GM12878 (cell line): ENCODE data around the gene SLC45A1. TPM values are rescaled to one million over a fixed set of nuclear protein-coding genes. Genes with fewer than 3 reads are reported as not detected.

Experiments
- ATAC-seq: fragments of 200-7000 bp; cut with Tn5 transposase; 3 replicates; pipeline ENCODE4 v1.9.1; 2020; ENCODE audit warnings: mild to moderate bottlenecking, moderate library complexity
- BruUV-seq: library from RNA; stranded (reverse); fragments of 400-500 nt; replicated peaks from 2 replicates; lab custom pipeline; 2021; lab: Mats Ljungman, UMichigan
- CTCF ChIA-PET: fragments of 300-600 bp; sonication (Branson Sonifier 250); formaldehyde crosslinking; extraction: SDS; loops from one replicate; lab custom pipeline; 2021; ENCODE audit warnings: inconsistent platforms; lab: Yijun Ruan, JAX
- POLR2A ChIA-PET: fragments of 350-600 bp; formaldehyde crosslinking; extraction: SDS; loops from one replicate; lab custom pipeline; 2021; ENCODE audit warnings: inconsistent platforms; lab: Charles Lee
- RAD21 ChIA-PET: fragments of 300-600 bp; sonication (Branson Sonifier 250); formaldehyde crosslinking; loops from one replicate; lab custom pipeline; 2023; ENCODE audit warnings: antibody characterized with exemption; ENCODE audit not compliant: unreplicated experiment; lab: Charles Lee
- SMC1A ChIA-PET: fragments of 300-600 bp; sonication (Branson Sonifier 250); formaldehyde crosslinking; loops from one replicate; lab custom pipeline; 2023; ENCODE audit not compliant: unreplicated experiment, uncharacterized antibody; lab: Charles Lee
- DNase-seq: peaks from one replicate; pipeline ENCODE4 v3.0.0-alpha.2; 2011; ENCODE audit warnings: low read depth, low spot score
- FAIRE-seq: peaks from 3 replicates; lab custom pipeline; 2011; peaks lifted over from hg19 to GRCh38; lab: Jason Lieb, UNC
- H2AFZ ChIP-seq: 2 replicates; pipeline ENCODE4 v1.6.0; 2011; ENCODE audit warnings: low read depth, low read length, control low read depth; ENCODE audit not compliant: control insufficient read depth
- H3K27ac ChIP-seq: 2 replicates; pipeline ENCODE4 v1.5.1; 2011; ENCODE audit warnings: control low read depth; ENCODE audit not compliant: control insufficient read depth, insufficient read depth
- H3K27me3 ChIP-seq, 2 experiments: replicated peaks in 1 of 2; 2 replicates each; pipeline versions ENCODE4 v1.6.0 to v1.6.1; 2011; ENCODE audit warnings: low read length in 1 of 2; ENCODE audit not compliant: control insufficient read depth in 2 of 2, insufficient read depth in 2 of 2
- H3K36me3 ChIP-seq, 2 experiments: 2 replicates each; pipeline ENCODE4 v1.5.1; 2011; ENCODE audit warnings: low read length in 1 of 2; ENCODE audit not compliant: control insufficient read depth in 2 of 2, insufficient read depth in 2 of 2
- H3K4me1 ChIP-seq: 2 replicates; pipeline ENCODE4 v1.6.1; 2011; ENCODE audit warnings: mild to moderate bottlenecking, low read length, moderate library complexity, mixed read lengths; ENCODE audit not compliant: control insufficient read depth, insufficient read depth
- H3K4me2 ChIP-seq: 2 replicates; pipeline ENCODE4 v1.6.0; 2011; ENCODE audit warnings: control low read depth; ENCODE audit not compliant: control insufficient read depth, insufficient read depth
- H3K4me3 ChIP-seq: fragments of 200-600 bp; sonication (generic); 2 replicates; pipeline ENCODE4 v1.5.1; 2016
- H3K79me2 ChIP-seq: 2 replicates; pipeline ENCODE4 v1.6.0; 2011; ENCODE audit warnings: low read length; ENCODE audit not compliant: control insufficient read depth, insufficient read depth
- H3K9ac ChIP-seq: 2 replicates; pipeline ENCODE4 v1.8.0; 2011; ENCODE audit warnings: low read length, control low read depth, mixed read lengths; ENCODE audit not compliant: control insufficient read depth, insufficient read depth
- H3K9me3 ChIP-seq: replicated peaks from 3 replicates; pipeline ENCODE4 v1.5.1; 2011; ENCODE audit warnings: mild to moderate bottlenecking, low read length; ENCODE audit not compliant: control insufficient read depth, insufficient read depth
- H4K20me1 ChIP-seq: 2 replicates; pipeline ENCODE4 v1.6.0; 2011; ENCODE audit not compliant: control insufficient read depth, insufficient read depth
- CHD1 ChIP-seq: IDR thresholded peaks from 2 replicates; pipeline ENCODE4 v1.6.1; 2012; ENCODE audit warnings: low read depth, low read length, improper control_type of control experiment
- GATAD2B ChIP-seq: fragments of 450-650 bp; conservative IDR thresholded peaks from 2 replicates; pipeline ENCODE4 v1.6.1; 2017; ENCODE audit warnings: low read depth, mild to moderate bottlenecking, moderate library complexity
- IRF4 ChIP-seq: IDR thresholded peaks from 2 replicates; pipeline ENCODE4 v1.6.1; 2011; ENCODE audit warnings: low read depth, low read length
- MLLT1 ChIP-seq: fragments of 450-650 bp; IDR thresholded peaks from 2 replicates; pipeline ENCODE4 v1.6.1; 2016; ENCODE audit warnings: mild to moderate bottlenecking
- NFYA ChIP-seq: IDR thresholded peaks from 2 replicates; pipeline ENCODE4 v1.6.1; 2011; ENCODE audit warnings: low read depth, mild to moderate bottlenecking, low read length, improper control_type of control experiment, borderline replicate concordance
- POLR2AphosphoS2 ChIP-seq: IDR thresholded peaks from 2 replicates; pipeline ENCODE4 v1.6.1; 2011; ENCODE audit warnings: low read depth, mild to moderate bottlenecking, low read length, improper control_type of control experiment, moderate library complexity
- SP1 ChIP-seq: IDR thresholded peaks from one replicate; pipeline ENCODE4 v1.6.1; 2011; ENCODE audit warnings: low read depth, low read length
- SUZ12 ChIP-seq: fragments of 200-600 bp; sonication (generic); IDR thresholded peaks from one replicate; pipeline ENCODE4 v1.6.1; 2018; ENCODE audit warnings: antibody characterized with exemption, mild to moderate bottlenecking; ENCODE audit not compliant: unreplicated experiment
- ZBED1 ChIP-seq: IDR thresholded peaks from 2 replicates; pipeline ENCODE4 v1.6.1; 2016; ENCODE audit warnings: borderline replicate concordance
- ZBTB33 ChIP-seq: fragments of 450-650 bp; IDR thresholded peaks from 2 replicates; pipeline ENCODE4 v1.6.1; 2017; ENCODE audit warnings: mild to moderate bottlenecking
- whole genome bisulfite sequencing: methylation state at CpG from one replicate; pipeline ENCODE4 v1.1.6; 2016; ENCODE audit warnings: low lambda C conversion rate; ENCODE audit not compliant: insufficient replicate concordance, insufficient coverage; ENCODE audit errors: missing lambda C conversion rate; 5-methylcytosine and 5-hydroxymethylcytosine counted together
- in situ Hi-C: fragments of 300-500 bp; cut with MboI; formaldehyde crosslinking; loops from 9 replicates; pipeline ENCODE4 v1.14.3; 2018; ENCODE audit warnings: mixed read lengths
- intact Hi-C: fragments of 100-400 bp; cut with micrococcal nuclease; formaldehyde crosslinking; loops from one replicate; pipeline ENCODE4 v1.14.2; 2022; ENCODE audit not compliant: unreplicated experiment
- polyA plus RNA-seq, 11 experiments: library from polyadenylated mRNA; depleted of rRNA in 4 of 11; unstranded in 6 of 11; stranded (reverse) in 5 of 11; fragments of >200 nt; fragmentation: Nextera tagmentation in 4 of 11; fragmentation: Illumina TruSeq in 1 of 11; extraction: Ambion mirVana in 4 of 11; extraction: Trizol in 1 of 11; gene quantifications; 1 replicate in 1 of 11; 2 replicates in 10 of 11; pipeline versions ENCODE4 v1.2.1 to v1.2.3, GENCODE V29; 2011 to 2016; ENCODE audit warnings: inconsistent platforms in 2 of 11, missing spikeins in 2 of 11, low read depth in 1 of 11
- total RNA-seq, 4 experiments: library from RNA; depleted of rRNA in 3 of 4; stranded (reverse); fragments of >200 nt in 3 of 4; fragmentation: Illumina TruSeq in 1 of 4; extraction: Trizol in 1 of 4; gene quantifications; 2 replicates each; pipeline versions ENCODE4 v1.2.1 to v1.2.3, GENCODE V29; 2013 to 2021
- TF ChIP-seq, protein P1 (sequence below): IDR thresholded peaks from 2 replicates; pipeline ENCODE4 v1.6.1; 2012; ENCODE audit warnings: low read depth, low read length, improper control_type of control experiment
- TF ChIP-seq, protein P2 (sequence below), 3 experiments: IDR thresholded peaks in 2 of 3; conservative IDR thresholded peaks in 1 of 3; 2 replicates each; pipeline ENCODE4 v1.5.1; 2011; ENCODE audit warnings: low read depth in 3 of 3, low read length in 3 of 3, mild to moderate bottlenecking in 3 of 3, control low read depth in 2 of 3, moderate library complexity in 2 of 3, inconsistent platforms in 1 of 3, mixed read lengths in 1 of 3; ENCODE audit not compliant: control insufficient read depth in 2 of 3, insufficient read depth in 1 of 3; ENCODE audit errors: extremely low read depth in 1 of 3

SLC45A1 gene
- total and polyA plus RNA-seq, 10 of the 15 experiments (the other 5 are each of a cell fraction or from before 2014, with no cell fraction given), result 0.07 to 0.23 (median 0.13) TPM; not detected in 6

- H3K4me1 ChIP-seq, result no peaks in the 10 kb centered on the region
- no peaks in the 10 kb centered on the region for H3K36me3 ChIP-seq
- 63% methylated on average over 22 of the region's 22 CpGs for WGBS
- SMC1A ChIA-PET, result interaction anchor here (1.1 to 1.9 kb wide), 3 partner anchors 8 to 287 kb away, joined by 4 to 5 read pairs (median 4); no protein-coding TSS in a partner anchor
- H3K27ac ChIP-seq, result no peak overlapping the region
- no TSS peak for BruUV-seq
- FAIRE-seq (no peak), ATAC-seq (no peak), DNase-seq (no peak)
- no peak overlapping the region for H3K4me2 ChIP-seq
- no peak overlapping the region for H3K9ac ChIP-seq
- RAD21 ChIA-PET, result interaction anchor here (1.0 kb wide), 1 partner anchor 287 kb away, joined by 4 read pairs; no protein-coding TSS in a partner anchor
- no peaks in the 10 kb centered on the region for H3K27me3 ChIP-seq
- intact Hi-C loops (no loop called here), in situ Hi-C loops (no loop called here)
- no peaks in the 10 kb centered on the region for H3K79me2 ChIP-seq
- no peaks in the 10 kb centered on the region for H3K9me3 ChIP-seq
- H2AFZ ChIP-seq, result no peak overlapping the region
- POLR2A ChIA-PET, result interaction anchor here (0.6 kb wide), 2 partner anchors 9 to 220 kb away, joined by 8 to 12 read pairs; no protein-coding TSS in a partner anchor
- CTCF ChIA-PET, result interaction anchor here (0.9 to 2.5 kb wide), 6 partner anchors 12 to 327 kb away, joined by 3 to 12 read pairs (median 4); no protein-coding TSS in a partner anchor
- no peak overlapping the region for H3K4me3 ChIP-seq
- no peaks in the 10 kb centered on the region for H4K20me1 ChIP-seq
- TF ChIP-seq IRF4 (no peak), ZBED1 (no peak), SP1 (no peak), GATAD2B (no peak), MLLT1 (no peak), POLR2AphosphoS2 (no peak), CHD1 (no peak), SUZ12 (no peak), ZBTB33 (no peak), NFYA (no peak)
- TF ChIP-seq, protein P1, sequence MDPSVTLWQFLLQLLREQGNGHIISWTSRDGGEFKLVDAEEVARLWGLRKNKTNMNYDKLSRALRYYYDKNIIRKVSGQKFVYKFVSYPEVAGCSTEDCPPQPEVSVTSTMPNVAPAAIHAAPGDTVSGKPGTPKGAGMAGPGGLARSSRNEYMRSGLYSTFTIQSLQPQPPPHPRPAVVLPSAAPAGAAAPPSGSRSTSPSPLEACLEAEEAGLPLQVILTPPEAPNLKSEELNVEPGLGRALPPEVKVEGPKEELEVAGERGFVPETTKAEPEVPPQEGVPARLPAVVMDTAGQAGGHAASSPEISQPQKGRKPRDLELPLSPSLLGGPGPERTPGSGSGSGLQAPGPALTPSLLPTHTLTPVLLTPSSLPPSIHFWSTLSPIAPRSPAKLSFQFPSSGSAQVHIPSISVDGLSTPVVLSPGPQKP, result no peak
- TF ChIP-seq, protein P2, sequence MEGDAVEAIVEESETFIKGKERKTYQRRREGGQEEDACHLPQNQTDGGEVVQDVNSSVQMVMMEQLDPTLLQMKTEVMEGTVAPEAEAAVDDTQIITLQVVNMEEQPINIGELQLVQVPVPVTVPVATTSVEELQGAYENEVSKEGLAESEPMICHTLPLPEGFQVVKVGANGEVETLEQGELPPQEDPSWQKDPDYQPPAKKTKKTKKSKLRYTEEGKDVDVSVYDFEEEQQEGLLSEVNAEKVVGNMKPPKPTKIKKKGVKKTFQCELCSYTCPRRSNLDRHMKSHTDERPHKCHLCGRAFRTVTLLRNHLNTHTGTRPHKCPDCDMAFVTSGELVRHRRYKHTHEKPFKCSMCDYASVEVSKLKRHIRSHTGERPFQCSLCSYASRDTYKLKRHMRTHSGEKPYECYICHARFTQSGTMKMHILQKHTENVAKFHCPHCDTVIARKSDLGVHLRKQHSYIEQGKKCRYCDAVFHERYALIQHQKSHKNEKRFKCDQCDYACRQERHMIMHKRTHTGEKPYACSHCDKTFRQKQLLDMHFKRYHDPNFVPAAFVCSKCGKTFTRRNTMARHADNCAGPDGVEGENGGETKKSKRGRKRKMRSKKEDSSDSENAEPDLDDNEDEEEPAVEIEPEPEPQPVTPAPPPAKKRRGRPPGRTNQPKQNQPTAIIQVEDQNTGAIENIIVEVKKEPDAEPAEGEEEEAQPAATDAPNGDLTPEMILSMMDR (IDR thresholded peaks at IDR 0.05 in 2 of 3, conservative IDR thresholded peaks at IDR 0.05 in 1 of 3; ENCODE audit: control insufficient read depth in 2 of 3, extremely low read depth in 1 of 3, insufficient read depth in 1 of 3, low read depth in 3 of 3, low read length in 3 of 3), result no peak
These were observed 15.6 kb upstream of the SLC45A1 start for GRCh38 chr1:8302081-8302956.
